ENCODE data around the gene RNF223. TPM values are rescaled to one million over a fixed set of nuclear protein-coding genes. Genes with fewer than 3 reads are reported as not detected.

The RNF223 gene
- total and polyA plus RNA-seq, 11 donors: not detected

GRCh38 chr1:1051127-1051810 lies 22.8 kb downstream of the RNF223 start:
- Histone ChIP-seq H3K4me3 (peak overlapping the region in 2 of 12 donors; percentile 16 to 19), H3K27ac (no peak overlapping the region), H3K27me3 (no peaks in the 10 kb centered on the region), H3K36me3 (peaks cover 0 to 47% (median 5%) of the 10 kb centered on the region in 9 donors), H3K4me1 (no peaks in the 10 kb centered on the region), H3K9me3 (no peaks in the 10 kb centered on the region)
- no peak for TF ChIP-seq POLR2A (IDR thresholded peaks at IDR 0.05)
- TF ChIP-seq CTCF (IDR thresholded peaks at IDR 0.05): no peak
- intact Hi-C loops (cut with DNase I): no loop called here
- 87 to 95% (median 91%) methylated on average over 24 to 46 of the region's 46 CpGs for whole genome bisulfite sequencing, 4 donors
- ATAC-seq (no peak), DNase-seq (no peak)

- H3K36me3 ChIP-seq: peaks cover 0 to 53% (median 5%) of the 10 kb centered on the region in 9 donors
- H3K27me3 ChIP-seq: no peaks in the 10 kb centered on the region
- 68 to 75% (median 71%) methylated on average over 23 to 32 of the region's 32 CpGs for WGBS, 4 donors
- TF ChIP-seq POLR2A (IDR thresholded peaks at IDR 0.05) (no peak), CTCF (IDR thresholded peaks at IDR 0.05) (no peak)
- H3K27ac ChIP-seq: no peak overlapping the region
- peak in 3 of 4 donors; percentile 35 to 83 (median 73) for ATAC-seq
- intact Hi-C loops (cut with DNase I): no loop called here
- no peaks in the 10 kb centered on the region for H3K4me1 ChIP-seq
- H3K9me3 ChIP-seq: no peaks in the 10 kb centered on the region
- H3K4me3 ChIP-seq: peak overlapping the region in 2 of 12 donors; percentile 16 to 19
- DNase-seq: peak in 3 of 5 donors; percentile 70 to 83 (median 78)
Measured at GRCh38 chr1:1050577-1051052, 23.5 kb downstream of the RNF223 start.

GRCh38 chr1:1049318-1050165 lies 24.6 kb downstream of the RNF223 start:
- Histone ChIP-seq H3K9me3 (no peaks in the 10 kb centered on the region), H3K27ac (no peak overlapping the region), H3K36me3 (peaks cover 0 to 63% (median 5%) of the 10 kb centered on the region in 9 donors), H3K27me3 (no peaks in the 10 kb centered on the region), H3K4me1 (no peaks in the 10 kb centered on the region), H3K4me3 (no peak overlapping the region)
- WGBS, 4 donors: 92 to 96% (median 94%) methylated on average over 24 to 57 of the region's 57 CpGs
- no peak for TF ChIP-seq POLR2A (IDR thresholded peaks at IDR 0.05)
- TF ChIP-seq CTCF (IDR thresholded peaks at IDR 0.05): no peak
- DNase-seq: no peak
- ATAC-seq: no peak
- intact Hi-C loops (cut with DNase I): no loop called here

- Histone ChIP-seq H3K36me3 (peaks cover 0 to 65% (median 5%) of the 10 kb centered on the region in 9 donors), H3K4me3 (no peak overlapping the region), H3K27ac (no peak overlapping the region), H3K4me1 (no peaks in the 10 kb centered on the region), H3K27me3 (no peaks in the 10 kb centered on the region), H3K9me3 (no peaks in the 10 kb centered on the region)
- intact Hi-C loops (cut with DNase I): no loop called here
- TF ChIP-seq POLR2A (IDR thresholded peaks at IDR 0.05) (no peak), CTCF (IDR thresholded peaks at IDR 0.05) (no peak)
- ATAC-seq (no peak), DNase-seq (no peak)
- 91 to 98% (median 96%) methylated on average over 18 to 28 of the region's 28 CpGs for WGBS, 4 donors
Measured at GRCh38 chr1:1048765-1049164, 25.3 kb downstream of the RNF223 start.
